Mesothelial cell of epicardium (in vitro differentiated cells): Measurements from ENCODE around the gene C16orf74. TPM values are rescaled to one million over a fixed set of nuclear protein-coding genes. Genes with fewer than 3 reads are reported as not detected.
A peak's percentile ranks its signal among the peaks of the same experiment; 100 is the strongest.

Experiments
- DNase-seq, 2 experiments: peaks; one replicate each; pipeline ENCODE4 v3.0.0; 2021; ENCODE audit warnings: low spot score in 2 of 2; ENCODE audit not compliant: unreplicated experiment in 2 of 2
- H3K27ac Mint-ChIP-seq: 2 replicates; pipeline ENCODE4 v1.8.0; 2021; ENCODE audit warnings: mixed read lengths
- H3K27me3 Mint-ChIP-seq: 2 replicates; pipeline ENCODE4 v1.8.0; 2021; ENCODE audit warnings: low read depth, mixed read lengths
- H3K36me3 Mint-ChIP-seq: 2 replicates; pipeline ENCODE4 v1.8.0; 2021; ENCODE audit warnings: mixed read lengths
- H3K4me1 Mint-ChIP-seq: 2 replicates; pipeline ENCODE4 v1.8.0; 2021; ENCODE audit warnings: mixed read lengths
- H3K4me3 Mint-ChIP-seq: 2 replicates; pipeline ENCODE4 v1.8.0; 2021; ENCODE audit warnings: mild to moderate bottlenecking, moderate library complexity, mixed read lengths
- H3K9me3 Mint-ChIP-seq: 2 replicates; pipeline ENCODE4 v1.8.0; 2021; ENCODE audit warnings: mixed read lengths
- CTCF ChIP-seq: fragments of 200-600 bp; sonication (generic); IDR thresholded peaks from one replicate; pipeline ENCODE4 v1.5.0; 2021; ENCODE audit warnings: antibody characterized with exemption; ENCODE audit not compliant: unreplicated experiment
- total RNA-seq: library from RNA; stranded (reverse); gene quantifications from 3 replicates; pipeline ENCODE4 v1.2.1, GENCODE V29; 2021

The C16orf74 gene
- total RNA-seq, 1 donor from 2014 or later: 12.1 TPM

DNA sequence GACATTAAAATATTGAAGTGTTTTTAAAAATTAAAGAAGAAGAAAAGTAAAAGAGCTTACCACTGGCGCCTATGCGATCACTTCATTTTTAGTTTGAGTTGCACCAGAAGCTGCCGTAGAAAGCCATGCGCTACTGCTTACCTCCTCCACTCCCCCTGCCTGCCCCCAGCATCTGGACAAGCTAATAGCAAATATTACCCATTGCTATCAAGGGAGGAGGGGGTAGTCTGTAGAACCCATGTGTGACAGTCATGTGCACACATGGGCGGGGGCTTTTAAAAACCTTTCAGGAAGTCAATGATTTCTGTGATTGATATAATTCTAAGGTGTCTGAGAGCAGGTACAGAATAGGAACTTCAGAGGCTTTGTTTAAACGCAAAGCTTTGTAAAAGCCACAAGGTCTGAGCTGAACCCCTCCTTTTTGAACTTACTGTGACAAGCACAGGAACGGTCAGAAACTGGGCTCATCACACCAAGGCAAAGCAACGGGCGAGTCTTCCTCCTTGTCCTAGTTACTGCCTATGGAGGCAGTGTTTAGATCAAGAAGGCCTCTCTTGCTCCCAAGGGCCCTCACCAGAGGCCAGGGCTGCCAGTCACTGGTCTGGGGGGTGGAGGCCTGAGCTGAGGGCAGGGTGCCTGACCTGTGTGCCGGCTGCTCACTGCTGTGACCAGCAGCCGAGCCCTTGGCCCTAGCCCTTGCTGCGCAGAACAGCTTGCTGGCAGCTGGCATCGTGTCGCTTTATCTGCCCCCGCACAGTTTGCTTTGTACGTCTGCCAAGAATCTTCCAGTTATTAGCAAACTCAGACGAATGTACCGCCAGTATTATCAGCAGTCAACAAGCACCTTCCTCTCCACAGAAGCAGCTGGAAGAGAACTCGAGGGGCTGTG, 77.1 kb downstream of the C16orf74 start:
- Mint-ChIP-seq H3K9me3 (no peaks in the 10 kb centered on the region), H3K36me3 (peaks cover 26% of the 10 kb centered on the region), H3K4me3 (no peak overlapping the region), H3K4me1 (peaks cover 17% of the 10 kb centered on the region), H3K27me3 (no peaks in the 10 kb centered on the region), H3K27ac (peak overlapping the region; percentile 88)
- DNase-seq: no peak
- TF ChIP-seq CTCF: no peak

- Mint-ChIP-seq H3K4me1 (peaks cover 17% of the 10 kb centered on the region), H3K27ac (peak overlapping the region; percentile 59), H3K4me3 (no peak overlapping the region), H3K27me3 (no peaks in the 10 kb centered on the region), H3K9me3 (no peaks in the 10 kb centered on the region), H3K36me3 (peaks cover 38% of the 10 kb centered on the region)
- TF ChIP-seq CTCF: no peak
- DNase-seq: no peak
Observed at GRCh38 chr16:85670840-85671239, 80.1 kb downstream of the C16orf74 start.

GRCh38 chr16:85668676-85669424, 82.0 kb downstream of the C16orf74 start:
- TF ChIP-seq CTCF: no peak
- Mint-ChIP-seq H3K36me3 (peaks cover 47% of the 10 kb centered on the region), H3K9me3 (no peaks in the 10 kb centered on the region), H3K27ac (no peak overlapping the region), H3K4me1 (no peaks in the 10 kb centered on the region), H3K27me3 (no peaks in the 10 kb centered on the region), H3K4me3 (no peak overlapping the region)
- DNase-seq: no peak

- peaks cover 50% of the 10 kb centered on the region for H3K36me3 Mint-ChIP-seq
- no peak overlapping the region for H3K27ac Mint-ChIP-seq
- no peak for DNase-seq
- no peaks in the 10 kb centered on the region for H3K27me3 Mint-ChIP-seq
- TF ChIP-seq CTCF: no peak
- H3K4me1 Mint-ChIP-seq: no peaks in the 10 kb centered on the region
- no peak overlapping the region for H3K4me3 Mint-ChIP-seq
- no peaks in the 10 kb centered on the region for H3K9me3 Mint-ChIP-seq
Observed at GRCh38 chr16:85667841-85668413, 83.0 kb downstream of the C16orf74 start.

DNA sequence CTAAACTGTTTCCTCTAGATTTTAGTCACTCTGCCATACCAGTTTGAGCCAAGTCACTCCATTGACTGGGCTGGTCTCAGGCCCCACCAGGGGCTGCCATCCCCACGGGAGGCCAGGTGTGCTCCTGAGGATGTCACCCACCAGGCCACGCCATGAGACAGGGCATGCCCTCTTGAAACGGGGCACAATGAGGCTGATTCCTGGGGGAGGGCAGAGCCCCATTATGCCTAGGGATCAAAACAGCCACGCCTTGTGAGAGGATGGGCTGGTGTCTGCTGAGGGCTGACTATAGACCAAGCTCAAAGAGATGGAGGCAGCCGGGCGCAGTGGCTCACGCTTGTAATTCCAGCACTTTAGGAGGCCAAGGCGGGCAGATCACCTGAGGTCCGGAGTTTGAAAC, 83.6 kb downstream of the C16orf74 start:
- H3K27me3 Mint-ChIP-seq: no peaks in the 10 kb centered on the region
- no peaks in the 10 kb centered on the region for H3K4me1 Mint-ChIP-seq
- peaks cover 51% of the 10 kb centered on the region for H3K36me3 Mint-ChIP-seq
- no peaks in the 10 kb centered on the region for H3K9me3 Mint-ChIP-seq
- DNase-seq: no peak
- no peak overlapping the region for H3K4me3 Mint-ChIP-seq
- no peak overlapping the region for H3K27ac Mint-ChIP-seq
- TF ChIP-seq CTCF: no peak
